ENCODE measurements around the gene NAPSA. TPM values are rescaled to one million over a fixed set of nuclear protein-coding genes. Genes with fewer than 3 reads are reported as not detected.

NAPSA gene
- total and polyA plus RNA-seq, 2 donors (not counting 3 experiments of a cell fraction or from before 2014, with no cell fraction given), result 0.19 TPM; not detected in 1

DNA sequence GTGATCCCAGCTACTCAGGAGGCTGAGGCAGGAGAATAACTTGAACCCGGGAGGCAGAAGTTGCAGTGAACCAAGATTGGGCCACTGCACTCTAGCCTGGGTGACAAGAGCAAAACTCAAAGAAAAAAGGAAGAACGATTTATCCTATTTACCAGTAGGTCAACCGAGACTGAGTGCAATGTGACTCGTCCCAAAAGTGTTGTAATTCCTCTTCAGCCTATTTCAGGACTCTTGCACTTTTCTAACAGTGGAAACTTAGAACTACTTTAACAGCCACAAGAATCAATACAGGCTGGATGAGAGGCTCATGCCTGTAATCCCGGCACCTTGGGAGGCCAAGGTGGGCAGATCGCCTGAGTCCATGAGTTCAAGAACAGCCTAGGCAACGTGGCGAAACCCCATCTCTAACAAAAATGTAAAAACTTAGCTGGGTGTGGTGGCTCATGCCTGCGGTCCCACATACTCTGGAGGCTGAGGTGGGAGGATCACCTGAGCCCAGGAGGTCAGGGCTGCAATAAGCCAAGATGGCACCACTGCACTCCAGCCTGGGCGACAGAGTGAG is 6.6 kb upstream of the NAPSA start:
- POLR2A ChIA-PET, result no interaction called here
- H4K20me1 ChIP-seq (replicated peaks; ENCODE audit: control insufficient read depth, extremely low read depth, insufficient read depth, low read length), result no peaks in the 10 kb centered on the region
- H3K9me1 ChIP-seq (replicated peaks; ENCODE audit: control insufficient read depth, extremely low read depth, insufficient read depth, low read length), result no peaks in the 10 kb centered on the region
- intact Hi-C loops (cut with micrococcal nuclease) (no loop called here), dilution Hi-C loops (cut with MboI; ENCODE audit: extremely low pct_ligation_motif_present, low sequenced_read_pairs) (no loop called here)
- H3K79me2 ChIP-seq (ENCODE audit: control insufficient read depth, insufficient read depth, low read length), result peaks cover under 1% of the 10 kb centered on the region
- no TSS peak for BruUV-seq (replicated peaks)
- FAIRE-seq, result no peak
- H3K27me3 ChIP-seq (ENCODE audit: control insufficient read depth in 2 of 2, insufficient read depth in 2 of 2, low read length in 2 of 2), result no peaks in the 10 kb centered on the region
- TF ChIP-seq POLR2A (IDR thresholded peaks at IDR 0.05; ENCODE audit: low read depth, low read length) (no peak), POLR2AphosphoS5 (IDR thresholded peaks at IDR 0.05; ENCODE audit: insufficient read depth, low read depth, low read length) (no peak), EZH2 (IDR thresholded peaks at IDR 0.05; ENCODE audit: borderline replicate concordance, low read depth, low read length, severe bottlenecking) (no peak), JUN (IDR thresholded peaks at IDR 0.05; ENCODE audit: borderline replicate concordance, insufficient read depth, insufficient read length, low read depth) (no peak), MYC (IDR thresholded peaks at IDR 0.05; ENCODE audit: low read depth, low read length) (no peak), GATA2 (IDR thresholded peaks at IDR 0.05; ENCODE audit: insufficient read depth, insufficient read length, low read depth, low read length) (no peak), FOS (IDR thresholded peaks at IDR 0.05; ENCODE audit: borderline replicate concordance, insufficient read depth, low read length) (no peak)
- TF ChIP-seq, protein P1, sequence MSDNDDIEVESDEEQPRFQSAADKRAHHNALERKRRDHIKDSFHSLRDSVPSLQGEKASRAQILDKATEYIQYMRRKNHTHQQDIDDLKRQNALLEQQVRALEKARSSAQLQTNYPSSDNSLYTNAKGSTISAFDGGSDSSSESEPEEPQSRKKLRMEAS (IDR thresholded peaks at IDR 0.05; ENCODE audit: insufficient read depth, insufficient read length), result no peak
- TF ChIP-seq, protein P2, sequence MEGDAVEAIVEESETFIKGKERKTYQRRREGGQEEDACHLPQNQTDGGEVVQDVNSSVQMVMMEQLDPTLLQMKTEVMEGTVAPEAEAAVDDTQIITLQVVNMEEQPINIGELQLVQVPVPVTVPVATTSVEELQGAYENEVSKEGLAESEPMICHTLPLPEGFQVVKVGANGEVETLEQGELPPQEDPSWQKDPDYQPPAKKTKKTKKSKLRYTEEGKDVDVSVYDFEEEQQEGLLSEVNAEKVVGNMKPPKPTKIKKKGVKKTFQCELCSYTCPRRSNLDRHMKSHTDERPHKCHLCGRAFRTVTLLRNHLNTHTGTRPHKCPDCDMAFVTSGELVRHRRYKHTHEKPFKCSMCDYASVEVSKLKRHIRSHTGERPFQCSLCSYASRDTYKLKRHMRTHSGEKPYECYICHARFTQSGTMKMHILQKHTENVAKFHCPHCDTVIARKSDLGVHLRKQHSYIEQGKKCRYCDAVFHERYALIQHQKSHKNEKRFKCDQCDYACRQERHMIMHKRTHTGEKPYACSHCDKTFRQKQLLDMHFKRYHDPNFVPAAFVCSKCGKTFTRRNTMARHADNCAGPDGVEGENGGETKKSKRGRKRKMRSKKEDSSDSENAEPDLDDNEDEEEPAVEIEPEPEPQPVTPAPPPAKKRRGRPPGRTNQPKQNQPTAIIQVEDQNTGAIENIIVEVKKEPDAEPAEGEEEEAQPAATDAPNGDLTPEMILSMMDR (IDR thresholded peaks at IDR 0.05; ENCODE audit: extremely low read depth in 1 of 2, insufficient read depth in 1 of 2, low read depth in 1 of 2, low read length in 2 of 2), result no peak
- CTCF ChIA-PET, result interaction anchor here (1.3 to 1.4 kb wide), 3 partner anchors 15 to 139 kb away, joined by 3 to 4 read pairs (median 4); partner anchors contain the start of gene JOSD2
- H3K4me3 ChIP-seq (replicated peaks in 1 of 3; ENCODE audit: insufficient read depth in 1 of 3, low read depth in 1 of 3, low read length in 3 of 3), result no peak overlapping the region
- H3K4me1 ChIP-seq (ENCODE audit: control insufficient read depth, extremely low read depth, insufficient read depth, low read length), result peaks cover 18% of the 10 kb centered on the region
- H3K9ac ChIP-seq (replicated peaks; ENCODE audit: extremely low read depth, insufficient read depth, low read length), result no peak overlapping the region
- no peaks in the 10 kb centered on the region for H3K9me3 ChIP-seq (replicated peaks; ENCODE audit: control insufficient read depth, insufficient read depth, low read length)
- no peak overlapping the region for H3K27ac ChIP-seq (ENCODE audit: insufficient read depth, low read depth, low read length)
- H3K4me2 ChIP-seq (ENCODE audit: insufficient read depth, low read length), result no peak overlapping the region
- H2AFZ ChIP-seq (ENCODE audit: low read depth, low read length), result no peak overlapping the region
- DNase-seq (ENCODE audit: low read depth, low spot score), result no peak
- H3K36me3 ChIP-seq (ENCODE audit: control insufficient read depth in 2 of 2, extremely low read depth in 1 of 2, insufficient read depth in 2 of 2, low read length in 2 of 2), result no peaks in the 10 kb centered on the region

Measured in endothelial cell of umbilical vein (primary cell).